Breast epithelium (tissue), 3 donors: ENCODE results near the gene EGLN3.

ENCODE experiments used
- POLR2A ChIP-seq: fragments of 450-650 bp; IDR thresholded peaks from one replicate; pipeline ENCODE4 v1.6.1; 2016; ENCODE audit warnings: antibody characterized with exemption, mild to moderate bottlenecking, moderate library complexity
- POLR2AphosphoS5 ChIP-seq, 3 donors: sonication (generic); formaldehyde crosslinking; IDR thresholded peaks; one replicate each; pipeline ENCODE4 v1.6.1; 2017; ENCODE audit warnings: antibody characterized with exemption in 3 of 3
- TF ChIP-seq, protein P1 (sequence below), 3 donors: fragments of 450-650 bp; IDR thresholded peaks; one replicate each; pipeline ENCODE4 v1.5.1; 2016 to 2017; ENCODE audit warnings: antibody characterized with exemption in 3 of 3, mild to moderate bottlenecking in 3 of 3, moderate library complexity in 3 of 3

DNA sequence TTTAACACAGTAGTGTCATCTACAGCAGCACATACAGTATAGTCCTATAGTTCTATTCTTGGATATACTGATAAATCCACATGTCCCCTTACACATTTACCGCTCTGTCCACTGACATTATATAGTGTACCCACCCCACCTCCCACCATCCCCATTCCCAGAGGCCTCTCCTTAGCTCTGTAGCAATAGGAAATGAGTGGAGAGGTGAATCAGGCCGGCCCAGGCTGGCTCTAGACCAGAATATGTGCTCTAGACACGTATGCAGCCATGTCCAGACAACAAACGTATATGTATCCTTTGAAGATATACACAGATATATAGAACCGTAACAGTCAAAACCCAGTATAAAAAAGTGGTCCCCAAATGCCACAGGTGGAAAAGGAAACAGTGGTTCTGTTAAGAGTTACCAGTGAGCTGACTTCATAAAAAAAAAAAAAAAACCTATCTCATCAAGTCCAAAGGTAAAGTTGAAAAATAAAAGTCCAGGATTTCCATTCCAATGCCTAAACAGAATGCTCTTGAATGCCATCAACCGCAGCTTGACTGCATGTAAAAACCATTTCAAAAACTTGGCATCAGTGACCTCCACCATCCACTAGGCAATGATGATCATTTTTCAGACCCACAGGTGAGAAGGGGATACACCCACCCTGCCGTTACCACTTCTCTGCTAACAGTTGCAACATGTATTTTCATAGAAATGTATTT is 16.7 kb downstream of the EGLN3 start:
- TF ChIP-seq, protein P1, sequence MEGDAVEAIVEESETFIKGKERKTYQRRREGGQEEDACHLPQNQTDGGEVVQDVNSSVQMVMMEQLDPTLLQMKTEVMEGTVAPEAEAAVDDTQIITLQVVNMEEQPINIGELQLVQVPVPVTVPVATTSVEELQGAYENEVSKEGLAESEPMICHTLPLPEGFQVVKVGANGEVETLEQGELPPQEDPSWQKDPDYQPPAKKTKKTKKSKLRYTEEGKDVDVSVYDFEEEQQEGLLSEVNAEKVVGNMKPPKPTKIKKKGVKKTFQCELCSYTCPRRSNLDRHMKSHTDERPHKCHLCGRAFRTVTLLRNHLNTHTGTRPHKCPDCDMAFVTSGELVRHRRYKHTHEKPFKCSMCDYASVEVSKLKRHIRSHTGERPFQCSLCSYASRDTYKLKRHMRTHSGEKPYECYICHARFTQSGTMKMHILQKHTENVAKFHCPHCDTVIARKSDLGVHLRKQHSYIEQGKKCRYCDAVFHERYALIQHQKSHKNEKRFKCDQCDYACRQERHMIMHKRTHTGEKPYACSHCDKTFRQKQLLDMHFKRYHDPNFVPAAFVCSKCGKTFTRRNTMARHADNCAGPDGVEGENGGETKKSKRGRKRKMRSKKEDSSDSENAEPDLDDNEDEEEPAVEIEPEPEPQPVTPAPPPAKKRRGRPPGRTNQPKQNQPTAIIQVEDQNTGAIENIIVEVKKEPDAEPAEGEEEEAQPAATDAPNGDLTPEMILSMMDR (IDR thresholded peaks at IDR 0.05) = no peak
- TF ChIP-seq POLR2A (no peak), POLR2AphosphoS5 (IDR thresholded peaks at IDR 0.05) (no peak)
